Lower lobe of right lung (tissue), 2 donors: Measurements from ENCODE around the gene STAM2. TPM values are rescaled to one million over a fixed set of nuclear protein-coding genes. Genes with fewer than 3 reads are reported as not detected.
"Not testable (repeated sequence)": the region's sequence is repeated elsewhere in the genome, so short reads cannot be mapped to it uniquely, and the experiment has no call there.

Experiments
- ATAC-seq, 2 donors: fragments of 200-7000 bp; cut with Tn5 transposase; one replicate each; pipeline ENCODE4 v1.9.1; 2020 to 2022; ENCODE audit warnings: mild to moderate bottlenecking in 2 of 2, moderate library complexity in 2 of 2
- DNase-seq: peaks from one replicate; pipeline ENCODE4 v3.0.0-alpha.2; 2020
- H3K27ac ChIP-seq: fragments of 200-600 bp; one replicate; pipeline ENCODE4 v1.8.0; 2022
- H3K27me3 ChIP-seq: fragments of 200-600 bp; one replicate; pipeline ENCODE4 v1.8.0; 2022; ENCODE audit warnings: low read depth
- H3K36me3 ChIP-seq: fragments of 200-600 bp; one replicate; pipeline ENCODE4 v1.8.0; 2022; ENCODE audit warnings: mild to moderate bottlenecking
- H3K4me1 ChIP-seq: fragments of 200-600 bp; one replicate; pipeline ENCODE4 v1.8.0; 2022
- H3K4me3 ChIP-seq: fragments of 200-600 bp; one replicate; pipeline ENCODE4 v1.8.0; 2022; ENCODE audit warnings: mild to moderate bottlenecking
- H3K9me3 ChIP-seq: fragments of 200-600 bp; one replicate; pipeline ENCODE4 v1.8.0; 2022
- CTCF ChIP-seq: fragments of 200-600 bp; IDR thresholded peaks from one replicate; pipeline ENCODE4 v1.8.0; 2022; ENCODE audit warnings: antibody characterized with exemption, mild to moderate bottlenecking
- intact Hi-C: fragments of 100-400 bp; cut with DNase I; formaldehyde crosslinking; loops from one replicate; pipeline ENCODE4 v1.11.0; 2022
- total RNA-seq: library from RNA; stranded (reverse); fragmentation: NEBNext Ultra II Directional; extraction: Animal tissue kit (Norgen Biotek cat#: 25700); gene quantifications from one replicate; pipeline ENCODE4 v1.2.1, GENCODE V29; 2021
- donor health status: DM: no; HTN: yes; CAD: no; lungs with severe emphysema.

STAM2 gene
- total RNA-seq, 1 donor from 2014 or later, result 39.8 TPM

DNA sequence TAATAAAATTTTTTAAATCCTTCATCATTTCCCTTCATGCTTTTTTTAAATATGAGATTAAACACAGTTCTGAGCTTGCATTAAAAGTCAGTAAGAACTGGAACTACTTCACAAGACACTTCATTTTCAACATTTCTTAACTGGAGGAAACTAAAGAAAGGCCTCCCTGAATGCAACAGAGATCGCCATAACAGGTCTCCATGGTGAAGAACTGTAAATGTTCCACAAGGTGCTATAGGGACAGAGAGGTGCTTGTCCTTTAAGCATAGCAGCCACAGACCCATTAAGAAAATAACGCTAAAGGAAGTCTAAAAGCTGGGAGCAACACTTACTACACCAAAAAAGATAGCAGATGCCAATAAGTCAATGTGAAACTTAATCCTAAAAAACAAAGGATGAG lies 8.5 kb downstream of the STAM2 start:
- Histone ChIP-seq H3K27me3 (no peaks in the 10 kb centered on the region), H3K4me1 (peaks cover 61% of the 10 kb centered on the region), H3K36me3 (no peaks in the 10 kb centered on the region), H3K9me3 (no peaks in the 10 kb centered on the region), H3K4me3 (no peak overlapping the region), H3K27ac (peak overlapping the region; percentile 15)
- intact Hi-C loops, result no loop called here
- no peak for TF ChIP-seq CTCF
- ATAC-seq (peak in 1 of 2 donors; percentile 34), DNase-seq (no peak)

DNA sequence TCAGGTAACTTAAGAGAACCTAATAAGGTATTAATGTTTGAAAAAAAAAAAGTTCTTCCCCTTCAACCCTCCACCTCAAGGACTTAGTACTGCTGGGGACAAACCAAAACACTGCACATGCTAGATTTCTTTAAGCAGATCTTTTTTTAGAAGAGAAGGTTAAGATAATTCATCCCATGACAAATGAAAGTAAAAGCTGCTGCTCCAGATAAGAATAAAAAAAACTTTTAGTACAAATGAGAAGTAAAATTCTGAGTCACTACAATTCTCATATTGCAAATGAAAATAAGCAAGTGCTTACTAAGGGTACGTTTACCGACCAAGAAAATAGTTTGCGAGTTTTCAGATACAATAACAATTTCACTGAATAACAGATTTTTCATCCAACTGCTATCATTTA lies 8.9 kb downstream of the STAM2 start:
- Histone ChIP-seq H3K27ac (peak overlapping the region; percentile 15), H3K4me3 (no peak overlapping the region), H3K4me1 (peaks cover 57% of the 10 kb centered on the region), H3K36me3 (no peaks in the 10 kb centered on the region), H3K9me3 (no peaks in the 10 kb centered on the region), H3K27me3 (no peaks in the 10 kb centered on the region)
- DNase-seq, result no peak
- TF ChIP-seq CTCF, result no peak
- ATAC-seq, result peak in 1 of 2 donors; percentile 27
- intact Hi-C loops, result no loop called here

DNA sequence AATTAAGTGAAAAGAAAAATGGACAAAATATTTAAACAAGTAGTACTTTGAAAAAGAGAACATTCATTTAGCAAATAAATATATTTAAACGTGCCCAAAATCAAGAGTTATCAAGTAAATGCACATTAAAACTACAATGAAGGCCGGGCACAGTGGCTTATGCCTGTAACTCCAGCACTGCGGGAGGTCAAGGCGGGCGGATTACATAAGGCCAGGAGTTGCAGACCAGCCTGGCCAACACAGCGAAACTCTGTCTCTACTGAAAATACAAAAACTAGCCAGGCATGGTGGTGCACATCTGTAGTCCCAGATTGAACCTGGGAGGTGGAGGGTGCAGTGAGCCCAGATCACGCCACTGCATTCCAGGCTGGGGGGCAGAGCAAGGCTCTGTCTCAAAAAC lies 9.8 kb downstream of the STAM2 start:
- no peak for DNase-seq
- Histone ChIP-seq H3K9me3 (no peaks in the 10 kb centered on the region), H3K4me3 (no peak overlapping the region), H3K36me3 (no peaks in the 10 kb centered on the region), H3K27ac (no peak overlapping the region), H3K27me3 (no peaks in the 10 kb centered on the region), H3K4me1 (peaks cover 48% of the 10 kb centered on the region)
- ATAC-seq, result no peak
- intact Hi-C loops, result no loop called here
- TF ChIP-seq CTCF, result no peak

GRCh38 chr2:152165306-152165705 lies 10.3 kb downstream of the STAM2 start:
- no peak overlapping the region for H3K4me3 ChIP-seq
- H3K36me3 ChIP-seq, result no peaks in the 10 kb centered on the region
- no peak for TF ChIP-seq CTCF
- H3K27me3 ChIP-seq, result no peaks in the 10 kb centered on the region
- ATAC-seq (no peak), DNase-seq (no peak)
- no peak overlapping the region for H3K27ac ChIP-seq
- H3K4me1 ChIP-seq, result peaks cover 47% of the 10 kb centered on the region
- no peaks in the 10 kb centered on the region for H3K9me3 ChIP-seq
- intact Hi-C loops, result no loop called here

DNA sequence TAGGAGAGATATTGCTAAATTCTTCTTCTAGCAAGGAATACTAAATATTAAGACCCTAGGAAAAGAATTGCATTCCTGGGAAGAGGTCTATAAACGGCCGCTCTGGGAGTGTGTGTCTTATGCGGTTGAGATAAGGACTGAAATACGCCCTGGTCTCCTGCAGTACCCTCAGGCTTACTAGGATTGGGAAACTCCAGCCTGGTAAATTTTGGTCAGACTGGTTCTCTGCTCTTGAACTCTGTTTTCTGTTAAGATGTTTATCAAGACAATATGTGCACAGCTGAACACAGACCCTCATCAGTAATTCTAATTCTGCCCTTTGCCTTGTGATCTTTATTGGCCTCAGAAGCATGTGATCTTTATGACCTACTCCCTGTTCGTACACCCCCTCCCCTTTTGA lies 11.9 kb downstream of the STAM2 start:
- H3K36me3 ChIP-seq, H3K9me3 ChIP-seq, H3K27me3 ChIP-seq, intact Hi-C loops, ATAC-seq, H3K27ac ChIP-seq, H3K4me3 ChIP-seq, DNase-seq: not testable (repeated sequence)
- peaks cover 36% of the 10 kb centered on the region for H3K4me1 ChIP-seq

DNA sequence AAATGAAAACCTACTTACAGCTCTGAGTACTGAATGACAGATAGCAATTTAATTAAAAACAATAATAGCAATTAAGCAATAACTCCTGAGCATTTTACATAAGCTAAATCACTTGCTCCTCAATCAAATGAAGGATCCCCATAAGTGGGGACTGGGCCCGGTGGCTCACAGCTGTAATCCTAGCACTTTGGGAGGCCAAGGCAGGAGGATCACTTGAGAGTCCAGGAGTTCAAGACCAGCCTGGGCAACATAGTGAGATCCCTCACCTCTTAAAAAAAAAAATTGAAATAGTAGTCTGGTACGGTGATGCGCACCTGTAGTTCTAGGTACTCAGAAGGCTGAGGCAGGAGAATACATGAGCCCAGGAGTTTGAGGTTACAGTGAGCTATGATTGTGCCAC lies 13.4 kb downstream of the STAM2 start:
- no peak for TF ChIP-seq CTCF
- DNase-seq (no peak), ATAC-seq (no peak)
- intact Hi-C loops, result no loop called here
- Histone ChIP-seq H3K36me3 (no peaks in the 10 kb centered on the region), H3K4me1 (peaks cover 28% of the 10 kb centered on the region), H3K9me3 (no peaks in the 10 kb centered on the region), H3K27me3 (no peaks in the 10 kb centered on the region), H3K4me3 (no peak overlapping the region), H3K27ac (no peak overlapping the region)
